Colonic mucosa (tissue), 4 donors: ENCODE results near the gene CEBPG. TPM values are rescaled to one million over a fixed set of nuclear protein-coding genes. Genes with fewer than 3 reads are reported as not detected.

ENCODE experiments used
- DNase-seq: peaks from one replicate; pipeline ENCODE4 v3.0.0-alpha.2; 2020
- H3K27ac ChIP-seq: fragments of 200-600 bp; one replicate; pipeline ENCODE4 v1.8.0; 2021
- H3K27me3 ChIP-seq: fragments of 200-600 bp; one replicate; pipeline ENCODE4 v1.8.0; 2021
- H3K36me3 ChIP-seq: fragments of 200-600 bp; one replicate; pipeline ENCODE4 v1.8.0; 2021
- H3K4me1 ChIP-seq: fragments of 200-600 bp; one replicate; pipeline ENCODE4 v1.8.0; 2021; ENCODE audit warnings: mild to moderate bottlenecking
- H3K4me3 ChIP-seq: fragments of 200-600 bp; one replicate; pipeline ENCODE4 v1.8.0; 2021
- H3K9ac ChIP-seq, 2 donors: one replicate each; pipeline ENCODE4 v1.7.0; 2013; ENCODE audit warnings: control low read depth in 2 of 2, low read depth in 2 of 2, low read length in 2 of 2
- H3K9me3 ChIP-seq: fragments of 200-600 bp; one replicate; pipeline ENCODE4 v1.8.0; 2021
- intact Hi-C: fragments of 100-400 bp; cut with DNase I; formaldehyde crosslinking; loops from one replicate; pipeline ENCODE4 v1.14.1; 2022
- total RNA-seq, 2 donors: library from RNA; stranded (reverse); fragmentation: NEBNext Ultra II Directional in 1 of 2; extraction: Animal tissue kit (Norgen Biotek cat#: 25700) in 1 of 2; gene quantifications; one replicate each; pipeline ENCODE4 v1.2.1, GENCODE V29; 2021
- TF ChIP-seq, protein P1 (sequence below): fragments of 200-600 bp; IDR thresholded peaks from one replicate; pipeline ENCODE4 v1.8.0; 2022; ENCODE audit warnings: antibody characterized with exemption, mild to moderate bottlenecking
- donor health status: healthy.
- donor health status: DM: no; HTN: no; CAD: no.
- donor health status: DM: no; HTN: no; CAD: no.

Gene CEBPG
- total RNA-seq, 2 donors from 2014 or later: 62.1 to 72.3 TPM

DNA sequence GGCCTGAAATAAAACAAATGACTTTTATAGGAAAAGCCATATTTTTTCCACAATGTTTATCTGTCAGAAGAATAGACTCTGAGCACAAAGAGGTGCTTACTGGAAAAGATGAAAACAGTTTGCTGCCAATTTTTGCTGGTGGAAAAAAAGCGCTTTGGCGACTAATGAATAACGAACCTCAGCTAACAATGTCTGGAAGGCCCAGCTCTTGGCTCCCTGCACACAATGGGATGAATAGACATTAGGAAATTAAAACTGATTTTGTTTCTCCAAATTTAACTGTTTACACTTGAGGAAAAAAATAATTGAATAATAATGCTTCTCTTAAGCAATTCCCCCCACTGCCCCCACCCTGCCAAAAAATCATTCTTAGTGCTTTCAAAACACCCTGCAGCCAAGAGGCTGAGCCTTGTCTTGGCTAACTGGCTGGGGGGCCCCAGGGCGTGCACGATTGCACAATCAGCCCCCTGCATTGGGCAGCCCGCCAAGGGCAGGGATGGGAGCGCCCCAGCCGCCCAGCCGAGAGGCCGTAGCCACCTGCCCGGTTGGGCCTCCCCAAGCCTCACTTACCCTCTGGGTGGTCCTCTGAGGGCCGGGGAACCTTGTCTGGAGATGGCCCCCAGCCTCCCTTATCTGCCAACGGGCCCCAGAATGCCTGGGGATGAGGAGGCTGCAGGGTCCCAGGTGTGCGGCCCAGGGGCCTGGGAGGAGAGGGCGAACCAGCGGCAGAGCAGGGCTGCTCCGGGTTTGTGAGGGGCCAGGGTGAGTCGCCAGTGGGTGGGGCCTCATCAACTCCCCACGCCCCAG lies 16.8 kb downstream of the CEBPG start:
- Histone ChIP-seq H3K4me1 (peaks cover 27% of the 10 kb centered on the region), H3K4me3 (no peak overlapping the region), H3K9ac (no peak overlapping the region), H3K36me3 (no peaks in the 10 kb centered on the region), H3K27me3 (no peaks in the 10 kb centered on the region), H3K9me3 (no peaks in the 10 kb centered on the region), H3K27ac (peak overlapping the region; percentile 67)
- intact Hi-C loops: no loop called here
- DNase-seq: peak; percentile 70
- TF ChIP-seq, protein P1, sequence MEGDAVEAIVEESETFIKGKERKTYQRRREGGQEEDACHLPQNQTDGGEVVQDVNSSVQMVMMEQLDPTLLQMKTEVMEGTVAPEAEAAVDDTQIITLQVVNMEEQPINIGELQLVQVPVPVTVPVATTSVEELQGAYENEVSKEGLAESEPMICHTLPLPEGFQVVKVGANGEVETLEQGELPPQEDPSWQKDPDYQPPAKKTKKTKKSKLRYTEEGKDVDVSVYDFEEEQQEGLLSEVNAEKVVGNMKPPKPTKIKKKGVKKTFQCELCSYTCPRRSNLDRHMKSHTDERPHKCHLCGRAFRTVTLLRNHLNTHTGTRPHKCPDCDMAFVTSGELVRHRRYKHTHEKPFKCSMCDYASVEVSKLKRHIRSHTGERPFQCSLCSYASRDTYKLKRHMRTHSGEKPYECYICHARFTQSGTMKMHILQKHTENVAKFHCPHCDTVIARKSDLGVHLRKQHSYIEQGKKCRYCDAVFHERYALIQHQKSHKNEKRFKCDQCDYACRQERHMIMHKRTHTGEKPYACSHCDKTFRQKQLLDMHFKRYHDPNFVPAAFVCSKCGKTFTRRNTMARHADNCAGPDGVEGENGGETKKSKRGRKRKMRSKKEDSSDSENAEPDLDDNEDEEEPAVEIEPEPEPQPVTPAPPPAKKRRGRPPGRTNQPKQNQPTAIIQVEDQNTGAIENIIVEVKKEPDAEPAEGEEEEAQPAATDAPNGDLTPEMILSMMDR: no peak

DNA sequence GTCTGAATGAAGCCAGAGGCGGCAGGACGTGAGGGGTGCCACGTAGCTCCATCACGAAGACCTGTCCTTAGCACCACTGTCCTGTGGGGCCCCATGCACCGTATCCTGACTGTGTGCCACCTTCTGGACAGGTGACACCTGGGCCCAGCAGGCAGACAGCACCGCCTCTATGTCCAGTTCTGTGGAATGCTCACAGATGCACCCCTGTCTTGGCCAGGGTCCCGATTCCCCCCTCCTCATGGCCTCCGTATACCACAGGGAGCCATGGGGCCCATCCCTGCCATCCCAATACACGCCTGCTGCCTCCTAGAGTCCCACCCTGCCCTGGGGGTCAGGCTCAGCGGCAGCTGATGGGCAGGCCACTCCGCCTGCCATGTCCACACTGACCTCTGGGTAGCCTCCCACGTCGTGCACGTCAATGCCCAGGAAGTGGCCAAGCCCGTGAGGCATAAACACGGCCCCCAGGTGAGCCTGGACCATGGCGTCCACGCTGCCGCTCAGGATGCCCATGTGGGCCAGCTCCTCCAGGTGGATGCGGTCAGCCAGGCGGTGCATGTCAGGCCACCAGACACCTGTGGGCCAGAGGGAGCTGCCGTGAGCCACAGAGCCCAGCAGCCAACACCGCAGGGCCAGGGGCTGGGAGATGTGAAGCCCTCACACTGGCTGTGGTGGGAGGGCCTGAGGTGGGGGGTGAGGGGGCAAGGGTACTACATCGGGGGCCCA lies 17.6 kb downstream of the CEBPG start:
- Histone ChIP-seq H3K9me3 (no peaks in the 10 kb centered on the region), H3K36me3 (no peaks in the 10 kb centered on the region), H3K27me3 (no peaks in the 10 kb centered on the region), H3K4me3 (no peak overlapping the region), H3K27ac (no peak overlapping the region), H3K4me1 (peaks cover 31% of the 10 kb centered on the region), H3K9ac (no peak overlapping the region)
- no peak for DNase-seq
- TF ChIP-seq, protein P1: no peak
- intact Hi-C loops: no loop called here

DNA sequence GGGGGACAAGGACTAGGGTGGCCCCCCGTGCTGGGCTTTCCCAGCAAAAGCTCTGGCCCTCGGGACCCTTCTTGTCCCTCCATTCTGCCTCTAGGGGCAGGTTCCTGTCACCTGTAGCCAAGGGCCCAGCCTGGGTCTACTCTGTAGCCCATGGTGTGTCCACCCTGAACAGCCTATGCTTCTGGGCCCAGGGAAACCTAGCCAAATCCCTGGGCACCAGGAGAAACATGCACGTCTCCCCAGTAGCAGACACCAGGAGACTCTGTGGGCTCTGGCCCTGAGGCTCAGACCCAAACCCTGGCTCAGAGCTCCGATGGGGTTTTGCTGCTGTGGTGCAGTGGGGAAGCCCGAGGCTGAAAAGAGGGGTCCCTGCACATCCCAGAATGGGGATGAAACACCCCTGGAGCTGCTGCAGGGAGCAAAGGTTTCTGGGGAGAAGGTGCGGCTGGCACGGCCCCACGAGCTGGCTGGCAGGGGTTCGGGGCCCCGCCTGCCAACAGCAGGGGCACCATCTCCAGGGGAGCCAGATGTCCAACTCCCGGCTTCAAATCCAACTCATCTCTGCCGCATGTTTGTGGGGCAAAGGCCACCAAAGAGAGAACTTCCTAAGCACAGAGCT lies 18.2 kb downstream of the CEBPG start:
- no peak overlapping the region for H3K9ac ChIP-seq
- no peak overlapping the region for H3K27ac ChIP-seq

DNA sequence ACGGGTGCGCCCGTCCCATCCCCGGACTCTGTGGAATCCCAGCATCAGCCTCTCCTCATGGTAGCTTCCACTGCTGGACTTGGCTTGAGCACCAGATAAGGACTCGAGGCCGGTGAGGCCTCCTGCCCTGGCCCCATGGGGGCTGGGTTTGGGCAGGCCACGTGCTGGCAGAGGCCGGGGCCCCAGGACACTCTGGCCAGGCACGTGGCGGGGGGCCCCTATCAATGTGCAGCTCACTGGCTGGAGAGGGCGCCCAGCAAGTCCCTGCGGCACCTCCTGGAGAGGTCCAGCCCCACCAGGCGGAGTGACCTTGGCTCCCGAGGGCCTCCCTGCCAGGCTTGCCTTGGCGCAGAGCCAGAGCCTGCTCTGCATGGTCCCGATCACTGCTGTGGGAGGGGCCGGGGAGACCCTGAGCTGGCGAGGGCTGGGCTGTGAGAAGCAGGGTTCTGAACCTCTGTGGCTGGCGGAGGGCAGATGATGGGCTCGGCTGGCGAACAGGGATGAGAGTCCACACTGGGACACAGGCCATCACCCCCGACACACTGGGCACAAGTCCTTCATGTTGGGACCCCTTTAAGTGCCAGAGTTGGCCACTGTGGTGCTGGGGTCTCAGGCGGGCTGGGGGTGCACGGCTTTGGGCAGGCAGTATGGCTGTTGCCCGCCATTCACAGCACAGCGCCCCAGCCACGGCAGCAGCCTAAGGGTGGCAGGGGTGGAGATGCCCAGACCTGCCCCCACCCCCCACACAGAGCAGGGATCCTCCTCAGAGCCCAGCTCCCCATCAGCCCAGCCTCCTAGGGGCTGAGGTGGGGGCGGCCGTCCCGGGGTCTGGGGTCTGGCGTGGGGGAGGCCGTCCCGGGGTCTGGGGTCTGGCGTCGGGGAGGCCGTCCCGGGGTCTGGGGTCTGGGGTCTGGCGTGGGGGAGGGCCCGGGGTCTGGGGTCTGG lies 19.1 kb downstream of the CEBPG start:
- H3K27ac ChIP-seq: no peak overlapping the region
- H3K9ac ChIP-seq: no peak overlapping the region
- H3K27me3 ChIP-seq: no peaks in the 10 kb centered on the region
- peaks cover 31% of the 10 kb centered on the region for H3K4me1 ChIP-seq
- H3K9me3 ChIP-seq: no peaks in the 10 kb centered on the region
- no peak for DNase-seq
- H3K36me3 ChIP-seq: no peaks in the 10 kb centered on the region
- intact Hi-C loops: no loop called here
- TF ChIP-seq, protein P1: no peak
- H3K4me3 ChIP-seq: no peak overlapping the region

More for the DNA sequence above, 18.2 kb downstream of the CEBPG start:
- no peak overlapping the region for H3K4me3 ChIP-seq
- no peaks in the 10 kb centered on the region for H3K9me3 ChIP-seq
- H3K4me1 ChIP-seq: peaks cover 31% of the 10 kb centered on the region
- no peaks in the 10 kb centered on the region for H3K27me3 ChIP-seq
- TF ChIP-seq, protein P1: no peak
- intact Hi-C loops: no loop called here
- no peak for DNase-seq
- H3K36me3 ChIP-seq: no peaks in the 10 kb centered on the region
